Measurements from ENCODE around the gene HELQ. TPM values are rescaled to one million over a fixed set of nuclear protein-coding genes. Genes with fewer than 3 reads are reported as not detected.

Gene HELQ
- total RNA-seq, 1 experiment from 2014 or later, result 11.6 TPM

DNA sequence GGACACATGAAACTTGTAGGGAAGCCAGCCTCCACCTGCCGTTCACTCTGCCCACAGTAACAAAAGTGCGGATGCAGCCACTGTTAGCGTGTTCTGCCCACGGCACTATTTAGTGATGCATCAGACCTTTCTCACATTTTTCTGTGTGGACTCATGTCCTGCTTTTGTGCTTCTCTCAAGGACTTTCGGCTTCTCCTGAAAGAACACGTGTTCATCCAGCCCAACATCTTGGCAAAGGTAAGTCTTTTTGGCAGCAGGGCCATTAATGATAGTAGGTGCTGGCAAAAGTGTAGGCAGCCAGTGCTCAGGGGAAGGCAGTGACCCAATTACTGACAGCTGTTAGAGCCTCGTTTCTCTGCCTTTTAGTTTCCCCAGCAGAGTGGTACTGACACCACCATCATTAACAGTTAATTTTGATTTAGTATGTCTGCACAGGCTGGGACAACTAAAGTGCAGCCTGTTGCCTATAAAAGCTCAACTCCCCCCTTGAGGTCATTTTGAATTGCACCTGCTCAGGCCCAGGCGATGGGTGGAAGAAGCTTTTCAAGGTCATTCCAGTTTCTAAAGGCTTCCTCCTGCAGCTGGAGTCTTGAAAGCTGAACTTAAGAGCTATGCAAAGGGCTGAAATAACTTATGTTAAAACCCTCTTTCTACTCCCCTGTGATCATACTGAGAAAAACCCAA is 66.4 kb downstream of the HELQ start:
- Mint-ChIP-seq H3K27me3 (ENCODE audit: insufficient read depth, unreplicated experiment) (no peaks in the 10 kb centered on the region), H3K4me3 (ENCODE audit: unreplicated experiment) (no peak overlapping the region)

DNA sequence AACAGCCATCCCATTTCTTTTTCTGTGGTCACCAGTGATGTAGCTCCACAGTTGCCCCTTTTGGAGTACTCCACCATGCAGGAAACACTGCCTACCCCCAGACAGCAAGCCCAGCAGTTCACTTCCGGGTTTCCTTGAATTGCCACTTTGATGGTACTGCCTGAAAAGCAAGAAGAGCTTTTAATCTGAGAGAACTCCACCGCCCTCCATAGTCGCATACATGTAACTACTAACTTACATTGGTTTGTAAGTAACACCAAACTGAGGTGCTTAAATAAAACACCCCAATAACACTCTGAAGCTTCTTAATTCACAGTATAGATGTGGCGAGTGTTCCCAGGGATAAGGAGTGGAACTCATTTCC is 67.3 kb downstream of the HELQ start:
- peaks cover 7% of the 10 kb centered on the region for H3K4me1 Mint-ChIP-seq (ENCODE audit: low read depth, unreplicated experiment)
- no peak overlapping the region for H3K4me3 Mint-ChIP-seq (ENCODE audit: unreplicated experiment)
- POLR2A ChIA-PET, result no interaction called here
- H3K36me3 ChIP-seq (ENCODE audit: control insufficient read depth, insufficient read depth, low read length), result no peaks in the 10 kb centered on the region
- no peaks in the 10 kb centered on the region for H3K27me3 Mint-ChIP-seq (ENCODE audit: insufficient read depth, unreplicated experiment)
- no peaks in the 10 kb centered on the region for H3K27me3 ChIP-seq (replicated peaks; ENCODE audit: control insufficient read depth, insufficient read depth, low read length)
- DNase-seq, result no peak
- CTCF ChIA-PET, result no interaction called here
- peaks cover 13% of the 10 kb centered on the region; the same call in 1 of the 2 replicates for H3K4me1 ChIP-seq
- H3K27ac Mint-ChIP-seq (ENCODE audit: unreplicated experiment), result no peak overlapping the region
- no peaks in the 10 kb centered on the region for H3K9me3 ChIP-seq
- intact Hi-C loops (cut with micrococcal nuclease; ENCODE audit: unreplicated experiment), result no loop called here
- no TSS peak for BruUV-seq (replicated peaks)
- no peaks in the 10 kb centered on the region for H3K9me3 Mint-ChIP-seq (ENCODE audit: unreplicated experiment)
- TF ChIP-seq, protein P1, sequence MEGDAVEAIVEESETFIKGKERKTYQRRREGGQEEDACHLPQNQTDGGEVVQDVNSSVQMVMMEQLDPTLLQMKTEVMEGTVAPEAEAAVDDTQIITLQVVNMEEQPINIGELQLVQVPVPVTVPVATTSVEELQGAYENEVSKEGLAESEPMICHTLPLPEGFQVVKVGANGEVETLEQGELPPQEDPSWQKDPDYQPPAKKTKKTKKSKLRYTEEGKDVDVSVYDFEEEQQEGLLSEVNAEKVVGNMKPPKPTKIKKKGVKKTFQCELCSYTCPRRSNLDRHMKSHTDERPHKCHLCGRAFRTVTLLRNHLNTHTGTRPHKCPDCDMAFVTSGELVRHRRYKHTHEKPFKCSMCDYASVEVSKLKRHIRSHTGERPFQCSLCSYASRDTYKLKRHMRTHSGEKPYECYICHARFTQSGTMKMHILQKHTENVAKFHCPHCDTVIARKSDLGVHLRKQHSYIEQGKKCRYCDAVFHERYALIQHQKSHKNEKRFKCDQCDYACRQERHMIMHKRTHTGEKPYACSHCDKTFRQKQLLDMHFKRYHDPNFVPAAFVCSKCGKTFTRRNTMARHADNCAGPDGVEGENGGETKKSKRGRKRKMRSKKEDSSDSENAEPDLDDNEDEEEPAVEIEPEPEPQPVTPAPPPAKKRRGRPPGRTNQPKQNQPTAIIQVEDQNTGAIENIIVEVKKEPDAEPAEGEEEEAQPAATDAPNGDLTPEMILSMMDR (IDR thresholded peaks at IDR 0.05; ENCODE audit: insufficient read depth in 1 of 2, low read depth in 1 of 2, low read length in 1 of 2, severe bottlenecking in 1 of 2, unreplicated experiment in 1 of 2), result no peak
- H3K36me3 Mint-ChIP-seq (ENCODE audit: insufficient read depth, unreplicated experiment), result no peaks in the 10 kb centered on the region
- no peak overlapping the region for H3K4me3 ChIP-seq (ENCODE audit: low read depth, low read length)

More for the DNA sequence above, 66.4 kb downstream of the HELQ start:
- Histone ChIP-seq H3K4me1 (peaks cover 13% of the 10 kb centered on the region; the same call in 1 of the 2 replicates), H3K36me3 (ENCODE audit: control insufficient read depth, insufficient read depth, low read length) (no peaks in the 10 kb centered on the region), H3K4me3 (ENCODE audit: low read depth, low read length) (no peak overlapping the region), H3K27me3 (replicated peaks; ENCODE audit: control insufficient read depth, insufficient read depth, low read length) (no peaks in the 10 kb centered on the region), H3K9me3 (no peaks in the 10 kb centered on the region)
- Mint-ChIP-seq H3K4me1 (ENCODE audit: low read depth, unreplicated experiment) (peaks cover 7% of the 10 kb centered on the region), H3K36me3 (ENCODE audit: insufficient read depth, unreplicated experiment) (no peaks in the 10 kb centered on the region), H3K9me3 (ENCODE audit: unreplicated experiment) (no peaks in the 10 kb centered on the region), H3K27ac (ENCODE audit: unreplicated experiment) (no peak overlapping the region)
- BruUV-seq (replicated peaks), result no TSS peak
- CTCF ChIA-PET, result no interaction called here
- no peak for DNase-seq
- intact Hi-C loops (cut with micrococcal nuclease; ENCODE audit: unreplicated experiment), result no loop called here
- TF ChIP-seq, protein P1 (IDR thresholded peaks at IDR 0.05; ENCODE audit: insufficient read depth in 1 of 2, low read depth in 1 of 2, low read length in 1 of 2, severe bottlenecking in 1 of 2, unreplicated experiment in 1 of 2), result no peak
- POLR2A ChIA-PET, result no interaction called here

DNA sequence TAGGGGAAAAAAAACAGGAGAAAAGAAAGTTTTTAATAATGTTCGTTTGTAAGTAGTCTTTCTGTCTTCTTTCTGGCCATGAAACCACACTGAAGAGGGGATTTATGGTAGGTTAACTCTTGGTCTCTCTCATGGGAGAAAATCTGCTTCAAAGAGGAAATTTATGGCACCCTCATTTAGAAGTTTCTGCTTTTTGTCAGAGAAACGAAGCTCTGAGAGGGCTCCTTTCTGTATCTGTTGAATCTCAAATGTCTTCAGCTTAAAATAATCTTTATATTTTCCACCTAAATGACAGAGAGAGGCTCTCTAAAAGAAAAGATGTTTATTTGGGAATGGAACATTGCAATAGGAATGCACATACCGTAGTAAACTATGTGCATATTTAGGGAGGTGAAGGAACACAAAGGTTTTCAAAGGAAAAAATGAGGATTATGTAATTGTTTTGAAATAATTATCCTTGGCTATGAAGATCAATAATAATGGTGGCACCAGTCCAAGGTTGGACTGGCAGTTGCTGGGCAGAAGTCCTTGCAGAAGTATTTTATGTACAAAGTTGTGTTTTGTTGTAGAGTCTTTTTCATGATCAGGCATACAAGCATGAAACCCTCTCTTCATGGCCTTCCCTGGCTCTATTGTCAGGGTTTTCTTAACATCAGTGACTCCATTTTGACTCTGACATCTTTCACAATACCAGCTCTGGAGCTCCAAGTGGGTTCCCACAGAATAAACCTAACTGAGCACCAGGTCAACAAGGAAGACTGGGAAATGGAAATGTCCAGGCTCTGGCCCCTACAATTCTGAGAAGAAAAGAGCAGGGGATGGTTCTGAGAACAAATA is 67.9 kb downstream of the HELQ start:
- H3K36me3 ChIP-seq (ENCODE audit: control insufficient read depth, insufficient read depth, low read length), result no peaks in the 10 kb centered on the region
- no peaks in the 10 kb centered on the region for H3K9me3 ChIP-seq
- intact Hi-C loops (cut with micrococcal nuclease; ENCODE audit: unreplicated experiment), result no loop called here
- Mint-ChIP-seq H3K9me3 (ENCODE audit: unreplicated experiment) (no peaks in the 10 kb centered on the region), H3K27ac (ENCODE audit: unreplicated experiment) (peak overlapping the region; percentile 9), H3K4me3 (ENCODE audit: unreplicated experiment) (no peak overlapping the region), H3K4me1 (ENCODE audit: low read depth, unreplicated experiment) (peaks cover 7% of the 10 kb centered on the region), H3K27me3 (ENCODE audit: insufficient read depth, unreplicated experiment) (no peaks in the 10 kb centered on the region), H3K36me3 (ENCODE audit: insufficient read depth, unreplicated experiment) (no peaks in the 10 kb centered on the region)
- BruUV-seq (replicated peaks), result no TSS peak
- H3K4me3 ChIP-seq (ENCODE audit: low read depth, low read length), result no peak overlapping the region
- H3K4me1 ChIP-seq, result peaks cover 10% of the 10 kb centered on the region; the same call in 1 of the 2 replicates
- DNase-seq, result no peak
- POLR2A ChIA-PET, result no interaction called here
- H3K27me3 ChIP-seq (replicated peaks; ENCODE audit: control insufficient read depth, insufficient read depth, low read length), result no peaks in the 10 kb centered on the region
- CTCF ChIA-PET, result interaction anchor here (0.6 kb wide), 1 partner anchor 353 kb away, joined by 4 read pairs; the partner anchor contains the start of gene COPS4
- TF ChIP-seq, protein P1 (IDR thresholded peaks at IDR 0.05; ENCODE audit: insufficient read depth in 1 of 2, low read depth in 1 of 2, low read length in 1 of 2, severe bottlenecking in 1 of 2, unreplicated experiment in 1 of 2), result no peak

Measured in Caco-2 (cell line).